HT-29 (cell line): ENCODE results near the gene EGFR. TPM values are rescaled to one million over a fixed set of nuclear protein-coding genes. Genes with fewer than 3 reads are reported as not detected.
"Not testable (repeated sequence)": the region's sequence is repeated elsewhere in the genome, so short reads cannot be mapped to it uniquely, and the experiment has no call there.

Experiments
- DNase-seq: peaks from one replicate; pipeline ENCODE4 v3.0.0-alpha.2; 2015; ENCODE audit warnings: low spot score
- total RNA-seq: library from RNA; depleted of rRNA; stranded (reverse); fragments of >200 nt; shearing (Covaris generic); gene quantifications from 2 replicates; pipeline ENCODE4 v1.2.3, GENCODE V29; 2014

Gene EGFR
- total RNA-seq, 1 experiment from 2014 or later = 28.1 TPM

- DNase-seq = no peak
Observed at GRCh38 chr7:55165176-55165861, 146.5 kb downstream of the EGFR start.

- not testable (repeated sequence) for DNase-seq
Observed at GRCh38 chr7:55167296-55167695, 148.5 kb downstream of the EGFR start.

GRCh38 chr7:55170335-55171069, 151.7 kb downstream of the EGFR start:
- no peak for DNase-seq

GRCh38 chr7:55171157-55171556, 152.3 kb downstream of the EGFR start:
- DNase-seq = no peak

GRCh38 chr7:55172161-55172560, 153.3 kb downstream of the EGFR start:
- DNase-seq = no peak

GRCh38 chr7:55172881-55173609, 154.2 kb downstream of the EGFR start:
- no peak for DNase-seq

- DNase-seq = peak; percentile 25
Observed at GRCh38 chr7:55173671-55174070, 154.9 kb downstream of the EGFR start.

GRCh38 chr7:55174456-55174855, 155.6 kb downstream of the EGFR start:
- no peak for DNase-seq

GRCh38 chr7:55174856-55175255, 156.0 kb downstream of the EGFR start:
- no peak for DNase-seq

- no peak for DNase-seq
Observed at GRCh38 chr7:55177068-55177530, 158.3 kb downstream of the EGFR start.

GRCh38 chr7:55177589-55178261, 158.9 kb downstream of the EGFR start:
- DNase-seq = no peak

- DNase-seq = no peak
Observed at GRCh38 chr7:55178292-55178862, 159.6 kb downstream of the EGFR start.

- DNase-seq = no peak
Observed at GRCh38 chr7:55178863-55179773, 160.3 kb downstream of the EGFR start.

- DNase-seq = no peak
Observed at GRCh38 chr7:55179931-55180682, 161.3 kb downstream of the EGFR start.

GRCh38 chr7:55180963-55181542, 162.2 kb downstream of the EGFR start:
- no peak for DNase-seq

GRCh38 chr7:55181762-55182161, 162.9 kb downstream of the EGFR start:
- DNase-seq = no peak

GRCh38 chr7:55183897-55184296, 165.1 kb downstream of the EGFR start:
- no peak for DNase-seq

- DNase-seq = no peak
Observed at GRCh38 chr7:55185321-55185802, 166.5 kb downstream of the EGFR start.
